Measurements from ENCODE around the gene RNU1-1.
"Not testable (repeated sequence)": the region's sequence is repeated elsewhere in the genome, so short reads cannot be mapped to it uniquely, and the experiment has no call there.

RNU1-1 gene

GRCh38 chr1:16498573-16499413 lies 15.3 kb downstream of the RNU1-1 start:
- Histone ChIP-seq H3K4me3 (IDR thresholded peaks at IDR 0.05; ENCODE audit: insufficient read depth, low read depth, low read length) (peak overlapping the region; percentile 37), H3K4me1 (ENCODE audit: low read depth, poor library complexity, severe bottlenecking) (peaks cover 10% of the 10 kb centered on the region), H3K27me3 (ENCODE audit: insufficient read depth, low read depth) (no peaks in the 10 kb centered on the region), H3K4me2 (peak overlapping the region; percentile 73), H3K27ac (no peak overlapping the region), H4K20me1 (ENCODE audit: insufficient read depth) (no peaks in the 10 kb centered on the region), H3K9ac (peak overlapping the region; percentile 53; the same call in 1 of the 2 replicates), H2AFZ (ENCODE audit: low read depth) (peak overlapping the region; percentile 98), H3K36me3 (ENCODE audit: insufficient read depth) (no peaks in the 10 kb centered on the region), H3K79me2 (ENCODE audit: insufficient read depth, low read depth) (no peaks in the 10 kb centered on the region)
- no peak for TF ChIP-seq CTCF (conservative IDR thresholded peaks at IDR 0.05; ENCODE audit: low read depth, low read length)

GRCh38 chr1:16498047-16498446 lies 16.0 kb downstream of the RNU1-1 start:
- H3K27ac ChIP-seq, result not testable (repeated sequence)

GRCh38 chr1:16497474-16497904 lies 16.6 kb downstream of the RNU1-1 start:
- H3K27me3 ChIP-seq (ENCODE audit: insufficient read depth, low read depth); H3K27ac ChIP-seq; H3K4me2 ChIP-seq; H4K20me1 ChIP-seq (ENCODE audit: insufficient read depth); H2AFZ ChIP-seq (ENCODE audit: low read depth); H3K36me3 ChIP-seq (ENCODE audit: insufficient read depth); H3K4me3 ChIP-seq (IDR thresholded peaks at IDR 0.05; ENCODE audit: insufficient read depth, low read depth, low read length); H3K79me2 ChIP-seq (ENCODE audit: insufficient read depth, low read depth); H3K9ac ChIP-seq: not testable (repeated sequence)
- peaks cover 10% of the 10 kb centered on the region for H3K4me1 ChIP-seq (ENCODE audit: low read depth, poor library complexity, severe bottlenecking)

More at GRCh38 chr1:16498047-16498446, 16.0 kb downstream of the RNU1-1 start:
- H3K27me3 ChIP-seq (ENCODE audit: insufficient read depth, low read depth); H3K4me3 ChIP-seq (IDR thresholded peaks at IDR 0.05; ENCODE audit: insufficient read depth, low read depth, low read length); H4K20me1 ChIP-seq (ENCODE audit: insufficient read depth); H3K79me2 ChIP-seq (ENCODE audit: insufficient read depth, low read depth); H3K36me3 ChIP-seq (ENCODE audit: insufficient read depth): not testable (repeated sequence)
- H2AFZ ChIP-seq (ENCODE audit: low read depth), result peak overlapping the region; percentile 98; the same call in 1 of the 2 replicates
- peaks cover 10% of the 10 kb centered on the region for H3K4me1 ChIP-seq (ENCODE audit: low read depth, poor library complexity, severe bottlenecking)
- peak overlapping the region; percentile 73 for H3K4me2 ChIP-seq
- H3K9ac ChIP-seq, result peak overlapping the region; percentile 53; the same call in 1 of the 2 replicates

- not testable (repeated sequence) for H3K4me3 ChIP-seq (IDR thresholded peaks at IDR 0.05; ENCODE audit: insufficient read depth, low read depth, low read length); H3K9ac ChIP-seq; H3K36me3 ChIP-seq (ENCODE audit: insufficient read depth); H2AFZ ChIP-seq (ENCODE audit: low read depth); H3K27ac ChIP-seq; H3K4me2 ChIP-seq; H3K79me2 ChIP-seq (ENCODE audit: insufficient read depth, low read depth); H3K27me3 ChIP-seq (ENCODE audit: insufficient read depth, low read depth); H4K20me1 ChIP-seq (ENCODE audit: insufficient read depth)
- peaks cover 10% of the 10 kb centered on the region for H3K4me1 ChIP-seq (ENCODE audit: low read depth, poor library complexity, severe bottlenecking)
These were observed 20.4 kb downstream of the RNU1-1 start for GRCh38 chr1:16493731-16494130.

GRCh38 chr1:16492937-16493336 lies 21.1 kb downstream of the RNU1-1 start:
- not testable (repeated sequence) for H3K79me2 ChIP-seq (ENCODE audit: insufficient read depth, low read depth); H3K36me3 ChIP-seq (ENCODE audit: insufficient read depth)

GRCh38 chr1:16491056-16491675 lies 22.9 kb downstream of the RNU1-1 start:
- H3K27ac ChIP-seq, result no peak overlapping the region
- no peak for TF ChIP-seq CTCF (conservative IDR thresholded peaks at IDR 0.05; ENCODE audit: low read depth, low read length)

More at GRCh38 chr1:16492937-16493336, 21.1 kb downstream of the RNU1-1 start:
- H2AFZ ChIP-seq (ENCODE audit: low read depth); H3K4me2 ChIP-seq; H3K9ac ChIP-seq; H4K20me1 ChIP-seq (ENCODE audit: insufficient read depth); H3K4me3 ChIP-seq (IDR thresholded peaks at IDR 0.05; ENCODE audit: insufficient read depth, low read depth, low read length); H3K4me1 ChIP-seq (ENCODE audit: low read depth, poor library complexity, severe bottlenecking); H3K27me3 ChIP-seq (ENCODE audit: insufficient read depth, low read depth); H3K27ac ChIP-seq: not testable (repeated sequence)

GRCh38 chr1:16489195-16489880 lies 24.7 kb downstream of the RNU1-1 start:
- not testable (repeated sequence) for H3K79me2 ChIP-seq (ENCODE audit: insufficient read depth, low read depth); H3K4me3 ChIP-seq (IDR thresholded peaks at IDR 0.05; ENCODE audit: insufficient read depth, low read depth, low read length); H3K4me1 ChIP-seq (ENCODE audit: low read depth, poor library complexity, severe bottlenecking); H4K20me1 ChIP-seq (ENCODE audit: insufficient read depth); H2AFZ ChIP-seq (ENCODE audit: low read depth); H3K27ac ChIP-seq; H3K9ac ChIP-seq; H3K4me2 ChIP-seq; H3K27me3 ChIP-seq (ENCODE audit: insufficient read depth, low read depth); H3K36me3 ChIP-seq (ENCODE audit: insufficient read depth)

More at GRCh38 chr1:16491056-16491675, 22.9 kb downstream of the RNU1-1 start:
- peaks cover 7% of the 10 kb centered on the region for H3K4me1 ChIP-seq (ENCODE audit: low read depth, poor library complexity, severe bottlenecking)
- H3K9ac ChIP-seq, result no peak overlapping the region
- no peaks in the 10 kb centered on the region for H3K36me3 ChIP-seq (ENCODE audit: insufficient read depth)
- no peak overlapping the region for H3K4me3 ChIP-seq (IDR thresholded peaks at IDR 0.05; ENCODE audit: insufficient read depth, low read depth, low read length)
- no peaks in the 10 kb centered on the region for H3K79me2 ChIP-seq (ENCODE audit: insufficient read depth, low read depth)
- no peak overlapping the region for H2AFZ ChIP-seq (ENCODE audit: low read depth)
- H4K20me1 ChIP-seq (ENCODE audit: insufficient read depth), result no peaks in the 10 kb centered on the region
- H3K27me3 ChIP-seq (ENCODE audit: insufficient read depth, low read depth), result no peaks in the 10 kb centered on the region
- no peak overlapping the region for H3K4me2 ChIP-seq

- not testable (repeated sequence) for H3K27ac ChIP-seq; H3K4me2 ChIP-seq; H3K4me1 ChIP-seq (ENCODE audit: low read depth, poor library complexity, severe bottlenecking); H3K4me3 ChIP-seq (IDR thresholded peaks at IDR 0.05; ENCODE audit: insufficient read depth, low read depth, low read length); H3K9ac ChIP-seq; H2AFZ ChIP-seq (ENCODE audit: low read depth); H3K27me3 ChIP-seq (ENCODE audit: insufficient read depth, low read depth); H3K36me3 ChIP-seq (ENCODE audit: insufficient read depth); H4K20me1 ChIP-seq (ENCODE audit: insufficient read depth); H3K79me2 ChIP-seq (ENCODE audit: insufficient read depth, low read depth)
These were observed 27.1 kb downstream of the RNU1-1 start for GRCh38 chr1:16487011-16487410.

Measured in KMS-11 (cell line).